ENCODE results near the gene LEMD3. TPM values are rescaled to one million over a fixed set of nuclear protein-coding genes. Genes with fewer than 3 reads are reported as not detected.
"Not testable (repeated sequence)": the region's sequence is repeated elsewhere in the genome, so short reads cannot be mapped to it uniquely, and the experiment has no call there.

Gene LEMD3
- total RNA-seq, 1 experiment from 2014 or later, result 84.4 TPM

DNA sequence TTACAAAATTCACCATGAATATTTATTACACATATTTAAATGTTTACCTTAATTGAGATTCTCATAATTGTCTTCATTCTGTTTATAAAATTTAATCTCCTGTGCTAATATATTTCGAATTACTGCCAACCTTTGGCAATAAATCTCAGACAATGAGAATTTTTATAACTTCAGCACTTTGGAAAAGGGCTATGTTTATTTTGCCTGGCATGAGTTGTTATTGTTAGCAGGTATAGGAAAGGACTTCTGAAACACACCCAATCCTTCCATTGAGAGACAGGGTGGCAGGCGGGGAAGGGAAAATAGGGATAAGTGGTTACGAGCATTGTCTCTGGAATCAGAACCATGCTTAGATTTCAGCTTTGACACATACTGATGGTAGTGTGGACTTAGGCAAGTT, 97.0 kb downstream of the LEMD3 start:
- in situ Hi-C loops (cut with HindIII; ENCODE audit: low sequenced_read_pairs), result no loop called here

DNA sequence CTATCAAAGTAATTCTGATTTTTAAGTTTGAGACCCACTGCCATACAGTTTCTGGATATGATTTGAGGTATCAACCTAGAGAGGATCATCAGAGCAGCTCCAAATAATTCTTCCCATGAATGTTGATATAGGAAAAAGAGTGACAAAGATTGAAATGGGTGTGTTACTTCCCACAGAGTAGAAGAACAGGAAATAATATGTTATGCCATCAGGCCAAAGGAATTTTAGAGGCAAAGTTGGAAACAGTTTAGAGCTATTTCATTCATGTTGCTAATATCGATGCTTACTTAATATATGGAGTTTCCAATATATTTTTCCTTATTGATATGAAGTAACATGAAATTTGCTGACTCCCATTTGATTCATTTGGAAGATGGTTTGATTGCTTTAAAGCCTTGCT, 100.2 kb downstream of the LEMD3 start:
- DNase-seq (ENCODE audit: low spot score), result no peak
- in situ Hi-C loops (cut with HindIII; ENCODE audit: low sequenced_read_pairs), result no loop called here

More for the DNA sequence above, 97.0 kb downstream of the LEMD3 start:
- DNase-seq (ENCODE audit: low spot score), result no peak

DNA sequence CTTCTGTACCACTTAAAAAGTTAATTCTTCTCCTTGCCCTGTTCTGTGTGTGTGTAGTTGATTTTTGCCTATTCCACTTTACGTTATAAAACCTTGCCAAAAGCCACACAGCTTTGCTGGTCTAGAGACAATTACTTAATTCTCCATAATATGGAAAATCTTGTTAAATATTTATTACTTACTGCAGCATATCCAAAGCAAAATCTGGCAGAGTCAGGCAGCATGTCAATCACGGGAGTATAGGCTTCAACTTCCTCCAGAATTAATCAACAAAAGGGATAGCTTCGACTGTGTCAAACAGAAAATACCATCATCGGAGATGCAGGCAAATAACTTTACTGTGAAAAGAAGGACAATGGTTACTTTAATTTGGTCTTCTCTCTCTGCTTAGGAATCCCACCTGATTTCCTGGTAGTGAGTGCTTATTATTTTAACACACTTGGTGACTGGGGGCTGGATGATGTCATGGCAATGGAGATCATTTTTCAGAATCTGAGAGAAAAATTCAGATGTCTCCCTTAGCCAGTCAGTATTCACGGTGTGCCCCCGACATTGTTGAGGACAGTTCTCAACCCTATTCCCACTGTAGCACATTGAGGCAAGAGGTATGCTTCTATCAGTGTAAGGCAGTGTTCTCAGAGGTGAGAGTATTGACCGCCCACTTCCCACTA, 105.4 kb downstream of the LEMD3 start:
- no peak for DNase-seq (ENCODE audit: low spot score)
- in situ Hi-C loops (cut with HindIII; ENCODE audit: low sequenced_read_pairs), result no loop called here

DNA sequence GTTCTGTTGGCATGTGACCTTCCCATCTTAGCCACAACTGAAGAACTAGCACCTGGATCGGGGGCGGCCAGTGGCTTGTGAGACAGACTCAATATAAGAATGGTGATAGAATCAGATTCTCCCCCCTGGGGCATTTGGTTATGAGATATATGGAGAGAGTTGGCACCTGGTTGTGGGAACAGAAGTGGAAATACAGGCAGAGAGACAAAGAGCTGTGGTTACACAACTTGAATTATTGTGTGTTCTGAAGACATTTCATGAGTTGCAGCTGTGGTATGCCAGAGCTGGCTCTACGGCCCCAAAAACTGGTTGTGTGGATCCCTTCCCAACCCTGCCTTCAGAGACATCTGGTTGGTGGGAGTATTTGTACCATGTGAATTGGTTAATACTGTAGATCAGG, 106.2 kb downstream of the LEMD3 start:
- no peak for DNase-seq (ENCODE audit: low spot score)
- in situ Hi-C loops (cut with HindIII; ENCODE audit: low sequenced_read_pairs), result no loop called here

DNA sequence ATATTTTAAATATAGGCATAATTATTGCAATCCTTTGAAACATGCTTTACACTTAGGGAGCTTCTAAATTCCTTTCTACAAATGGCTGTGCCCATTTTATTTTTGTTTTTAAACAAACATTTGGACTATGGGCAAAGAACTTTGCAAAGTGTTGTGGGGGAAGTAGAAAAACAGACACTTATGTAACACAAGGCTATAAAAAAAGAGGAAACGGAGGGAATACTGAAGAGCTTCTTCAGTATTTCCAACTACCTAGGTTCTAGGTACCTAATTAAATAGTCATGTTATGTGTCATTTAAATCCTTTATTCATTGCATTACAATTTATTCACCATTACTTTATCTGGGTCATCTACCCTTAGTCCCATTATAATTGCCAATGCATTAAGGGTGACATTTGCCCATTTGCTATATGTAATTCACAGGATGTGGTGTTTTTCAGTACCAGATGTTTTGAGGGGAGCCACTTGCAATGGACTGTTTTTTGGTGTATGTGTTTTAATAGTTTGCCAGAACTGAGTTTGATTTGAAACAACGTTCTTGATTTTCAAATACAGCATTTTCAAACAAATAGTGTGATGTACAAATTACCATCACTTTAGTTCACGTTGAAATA, 107.6 kb downstream of the LEMD3 start:
- no peak for DNase-seq (ENCODE audit: low spot score)
- in situ Hi-C loops (cut with HindIII; ENCODE audit: low sequenced_read_pairs), result no loop called here

DNA sequence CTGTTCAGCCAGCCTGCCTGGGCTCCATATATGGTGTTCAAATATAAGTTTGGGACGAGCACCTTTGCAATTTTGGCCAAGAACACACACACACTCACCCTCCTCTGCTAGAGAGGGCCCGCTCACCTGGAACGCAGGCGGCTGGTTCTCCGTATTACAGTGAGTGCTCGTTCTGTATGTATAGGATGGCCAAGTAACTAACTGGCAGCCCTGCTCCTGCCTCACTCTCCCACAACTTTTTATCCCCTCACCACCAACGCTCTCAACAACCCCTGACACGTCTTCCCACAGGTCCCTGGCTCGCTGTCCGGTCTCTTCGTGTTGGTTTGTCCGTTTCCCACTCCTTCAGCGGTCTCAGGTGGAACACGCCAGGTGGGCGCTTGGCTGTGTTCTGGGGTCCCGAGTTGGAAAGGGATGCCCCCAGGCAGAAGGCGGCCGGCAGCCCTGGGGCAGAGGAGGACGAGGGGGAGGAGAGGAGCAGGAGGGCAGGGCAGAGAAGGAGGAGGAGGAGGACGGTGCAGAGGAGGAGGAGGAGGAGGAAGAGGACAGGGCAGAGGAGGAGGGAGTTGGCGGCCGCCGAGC, 108.7 kb downstream of the LEMD3 start:
- in situ Hi-C loops (cut with HindIII; ENCODE audit: low sequenced_read_pairs), result no loop called here

DNA sequence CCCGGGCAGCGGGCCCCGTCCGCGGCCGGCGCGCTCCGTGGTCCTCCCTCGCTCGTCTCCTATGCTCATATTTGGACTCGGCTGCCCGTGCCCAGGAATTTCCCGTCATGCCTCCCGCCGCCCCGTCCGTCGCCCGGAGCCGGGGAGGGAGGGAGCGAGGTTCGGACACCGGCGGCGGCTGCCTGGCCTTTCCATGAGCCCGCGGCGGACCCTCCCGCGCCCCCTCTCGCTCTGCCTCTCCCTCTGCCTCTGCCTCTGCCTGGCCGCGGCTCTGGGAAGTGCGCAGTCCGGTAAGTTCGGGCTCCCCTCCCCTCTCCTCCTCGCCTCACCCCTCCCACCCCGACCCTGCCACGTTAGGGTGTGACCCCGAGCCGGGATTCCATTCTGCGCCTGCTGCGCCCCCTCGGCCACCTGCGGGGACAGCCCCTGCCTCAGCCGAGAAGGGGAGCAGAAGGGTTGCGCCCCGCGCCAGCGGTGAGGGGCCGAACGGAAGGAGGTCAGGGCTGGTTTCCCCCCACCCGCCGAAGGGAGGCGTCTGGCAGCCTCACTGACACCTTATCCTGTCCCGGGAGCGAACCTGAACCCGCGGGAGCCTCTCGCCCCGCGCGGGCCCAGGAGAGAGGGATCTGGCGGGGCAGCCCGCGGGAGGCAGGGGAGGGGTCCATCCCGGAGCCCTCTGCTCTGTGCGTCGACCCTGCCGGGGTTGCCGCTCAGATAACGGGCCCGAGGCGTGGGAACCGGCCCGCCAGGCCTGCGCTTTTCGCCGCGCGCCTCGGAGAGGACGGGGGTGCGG, 109.4 kb downstream of the LEMD3 start, which contains the start of gene MSRB3:
Gene MSRB3 (plus strand): TSS at position 108 of the 793 bp plus-strand sequence. CDS start 29,897 bp downstream, outside the sequence.
- in situ Hi-C loops (cut with HindIII; ENCODE audit: low sequenced_read_pairs), result no loop called here
- DNase-seq (ENCODE audit: low spot score), result peak; percentile 80

More for the DNA sequence above, 108.7 kb downstream of the LEMD3 start:
- no peak for DNase-seq (ENCODE audit: low spot score)

DNA sequence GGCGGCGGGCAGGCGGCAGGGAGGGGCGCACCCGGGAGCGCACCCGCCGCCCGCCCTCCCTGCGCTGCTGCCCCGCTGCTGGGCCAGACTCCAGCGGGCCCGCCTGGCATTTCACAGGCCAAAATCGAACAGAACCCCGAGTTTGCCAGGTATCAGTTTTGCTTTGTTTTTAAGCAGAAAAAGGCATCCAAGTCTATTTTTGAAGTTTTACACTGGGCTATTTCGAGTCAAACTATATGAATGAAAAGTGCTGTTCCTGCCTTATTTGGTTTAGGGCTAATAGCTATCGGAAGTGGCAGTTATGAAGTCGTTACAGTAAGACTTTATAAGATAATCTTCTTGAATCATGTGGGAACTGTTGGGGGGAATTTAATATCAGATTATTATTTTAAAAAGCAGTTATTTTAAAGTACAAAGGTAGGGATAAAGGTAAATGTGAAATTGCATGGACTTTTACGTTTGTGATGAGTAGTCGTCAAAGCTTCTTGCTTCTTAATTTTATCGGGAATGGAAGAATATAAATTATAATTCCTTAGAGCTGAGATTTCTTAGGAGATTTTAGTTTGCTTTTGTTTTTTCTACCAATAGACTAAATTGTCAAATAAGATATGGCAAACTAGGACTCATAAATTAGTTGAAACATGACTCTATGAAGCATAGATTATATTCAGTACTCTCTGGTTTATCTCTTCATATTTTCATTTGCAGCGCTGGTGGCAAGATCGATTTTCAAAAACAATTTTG, 110.2 kb downstream of the LEMD3 start:
- DNase-seq (ENCODE audit: low spot score), result peak; percentile 33
- in situ Hi-C loops (cut with HindIII; ENCODE audit: low sequenced_read_pairs), result no loop called here

DNA sequence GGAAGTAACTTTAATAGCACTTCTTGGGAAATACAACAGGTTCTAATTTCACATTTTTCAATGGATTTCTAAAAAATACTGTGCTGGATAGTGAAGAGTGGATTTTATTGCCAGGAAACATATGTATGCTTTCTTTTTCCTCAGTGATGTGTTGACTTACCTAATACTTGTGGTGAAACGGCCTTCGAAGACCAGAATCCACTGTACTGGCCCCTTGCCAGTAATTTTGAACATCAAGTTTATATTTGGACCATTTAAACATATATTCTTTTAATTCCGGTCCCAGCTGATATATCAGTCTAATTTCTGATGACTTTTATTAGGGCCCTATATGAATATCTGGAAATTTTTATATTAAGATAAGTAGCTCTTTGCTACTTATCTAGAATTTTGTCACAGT, 110.9 kb downstream of the LEMD3 start:
- no peak for DNase-seq (ENCODE audit: low spot score)
- in situ Hi-C loops (cut with HindIII; ENCODE audit: low sequenced_read_pairs), result no loop called here

DNA sequence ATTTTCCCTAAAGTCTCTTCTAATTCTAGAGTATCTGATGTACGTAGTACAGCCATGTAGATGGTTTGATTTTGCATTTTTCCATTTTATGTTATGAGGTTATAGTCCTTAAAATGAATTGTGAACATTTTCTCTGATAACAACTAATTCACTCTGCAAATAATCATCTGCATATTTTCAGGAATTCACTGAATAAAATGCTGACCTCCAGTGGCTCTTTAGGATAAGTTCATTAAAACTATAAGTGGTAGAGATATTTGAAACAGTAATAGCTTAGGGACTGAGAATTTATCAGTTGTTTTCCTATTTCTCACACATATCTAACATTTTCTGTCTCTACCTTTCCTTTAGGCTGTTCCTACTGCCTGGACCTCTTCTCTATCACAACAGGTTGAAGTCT, 113.5 kb downstream of the LEMD3 start:
- in situ Hi-C loops (cut with HindIII; ENCODE audit: low sequenced_read_pairs), result no loop called here
- DNase-seq (ENCODE audit: low spot score), result no peak

DNA sequence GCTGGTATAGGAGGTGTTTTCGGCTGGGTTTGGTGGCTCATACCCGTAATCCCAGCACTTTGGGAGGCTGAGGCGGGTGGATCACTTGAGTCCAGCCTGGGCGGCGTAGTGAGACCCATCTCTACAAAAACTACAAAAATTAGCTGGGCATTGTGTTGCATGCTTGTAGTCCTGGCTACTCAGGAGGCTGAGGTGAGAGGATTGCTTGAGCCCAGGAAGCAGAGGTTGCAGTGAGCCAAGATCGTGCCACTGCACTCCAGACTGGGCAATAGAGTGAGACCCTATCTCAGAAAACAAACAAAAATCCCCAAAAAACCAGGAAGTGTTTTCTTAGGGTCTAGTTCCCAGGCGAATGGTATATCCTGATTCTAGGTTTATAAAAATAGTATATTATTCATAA, 116.1 kb downstream of the LEMD3 start:
- in situ Hi-C loops (cut with HindIII; ENCODE audit: low sequenced_read_pairs); DNase-seq (ENCODE audit: low spot score): not testable (repeated sequence)

DNA sequence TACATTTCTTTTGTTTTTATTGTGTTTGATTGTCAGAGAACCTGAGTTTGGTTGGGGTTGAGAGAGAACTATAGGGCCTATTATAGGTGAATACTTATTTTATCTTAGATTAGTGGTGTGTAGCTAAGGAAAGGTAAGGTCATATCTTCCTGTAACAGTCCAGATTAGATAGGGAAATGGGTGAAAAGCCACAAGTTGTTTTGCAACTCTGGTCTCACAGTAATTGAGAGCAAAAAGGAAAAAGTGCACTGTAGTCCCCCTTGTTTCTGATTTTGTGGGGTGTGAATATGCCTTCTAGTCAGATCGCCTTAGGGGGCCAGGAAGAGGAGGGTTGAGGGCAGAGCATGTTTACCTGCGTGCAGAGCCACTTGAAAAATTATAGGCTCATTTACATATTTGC, 118.0 kb downstream of the LEMD3 start:
- no peak for DNase-seq (ENCODE audit: low spot score)
- in situ Hi-C loops (cut with HindIII; ENCODE audit: low sequenced_read_pairs), result no loop called here

DNA sequence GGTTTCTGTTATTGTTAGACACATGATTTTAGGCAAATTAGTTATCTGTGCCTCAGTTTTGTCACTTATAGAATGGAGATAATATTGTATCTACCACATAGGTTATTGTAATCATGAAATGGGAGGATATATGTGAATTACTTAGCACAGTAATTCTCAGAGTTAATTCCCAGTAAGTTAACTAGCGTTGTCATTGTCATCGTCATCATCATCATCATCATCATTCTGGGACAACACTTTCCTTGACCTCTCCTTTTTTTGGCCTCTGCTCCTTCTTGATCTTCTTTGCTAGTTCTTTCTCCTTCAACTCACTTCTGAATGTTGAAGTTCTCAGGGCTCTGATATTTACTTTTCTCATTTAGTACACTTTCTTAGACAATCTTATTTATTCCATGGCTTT, 122.9 kb downstream of the LEMD3 start:
- no peak for DNase-seq (ENCODE audit: low spot score)
- in situ Hi-C loops (cut with HindIII; ENCODE audit: low sequenced_read_pairs), result no loop called here

DNA sequence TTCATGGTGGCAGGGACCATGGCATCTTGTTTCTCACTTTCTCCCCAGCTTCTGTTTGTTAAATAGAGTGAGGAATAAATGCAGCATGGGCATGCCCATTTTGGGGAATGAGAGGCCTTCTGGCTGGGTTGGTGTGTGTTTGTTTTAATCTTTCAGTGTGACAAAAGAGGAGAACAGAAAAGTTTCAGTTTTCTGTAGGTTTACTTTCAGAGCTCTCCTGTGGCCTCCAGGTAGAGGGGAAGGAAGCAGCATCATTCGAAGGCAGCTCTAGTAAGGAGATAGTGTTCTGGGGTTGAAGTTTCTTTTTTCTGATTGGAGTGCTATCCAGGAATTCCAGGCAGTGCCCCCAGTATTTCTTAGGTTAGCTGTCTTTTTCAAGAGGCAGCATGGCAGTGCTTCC, 124.4 kb downstream of the LEMD3 start:
- in situ Hi-C loops (cut with HindIII; ENCODE audit: low sequenced_read_pairs), result no loop called here
- no peak for DNase-seq (ENCODE audit: low spot score)

DNA sequence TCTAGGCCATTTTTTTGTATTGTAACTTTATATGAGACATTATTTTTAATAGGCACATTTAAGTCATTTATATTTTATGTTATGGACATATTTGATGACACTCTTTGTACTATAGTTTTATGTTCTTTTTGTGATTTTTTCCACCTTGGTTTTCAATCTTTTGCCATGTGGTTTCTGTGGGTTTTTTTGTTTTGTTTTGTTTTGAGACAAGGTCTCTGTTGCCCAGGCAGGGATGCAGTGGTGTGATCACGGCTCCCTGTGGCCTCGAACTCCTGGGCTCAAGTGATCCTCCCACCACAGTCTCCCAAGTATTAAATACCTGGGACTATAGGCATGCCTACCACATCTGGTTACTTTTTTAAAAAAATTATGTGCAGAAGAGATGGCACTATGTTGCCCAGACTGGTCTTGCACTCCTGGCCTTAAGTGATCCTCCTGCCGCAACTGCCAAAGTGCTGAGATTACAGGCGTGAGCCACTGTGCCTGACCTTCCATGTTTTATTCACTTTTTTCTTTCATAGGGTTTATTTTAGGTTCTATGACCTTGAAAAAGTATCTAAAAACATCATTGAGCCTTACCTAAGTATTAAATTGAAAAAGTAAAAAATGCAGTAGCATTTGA, 125.4 kb downstream of the LEMD3 start:
- DNase-seq (ENCODE audit: low spot score), result no peak

DNA sequence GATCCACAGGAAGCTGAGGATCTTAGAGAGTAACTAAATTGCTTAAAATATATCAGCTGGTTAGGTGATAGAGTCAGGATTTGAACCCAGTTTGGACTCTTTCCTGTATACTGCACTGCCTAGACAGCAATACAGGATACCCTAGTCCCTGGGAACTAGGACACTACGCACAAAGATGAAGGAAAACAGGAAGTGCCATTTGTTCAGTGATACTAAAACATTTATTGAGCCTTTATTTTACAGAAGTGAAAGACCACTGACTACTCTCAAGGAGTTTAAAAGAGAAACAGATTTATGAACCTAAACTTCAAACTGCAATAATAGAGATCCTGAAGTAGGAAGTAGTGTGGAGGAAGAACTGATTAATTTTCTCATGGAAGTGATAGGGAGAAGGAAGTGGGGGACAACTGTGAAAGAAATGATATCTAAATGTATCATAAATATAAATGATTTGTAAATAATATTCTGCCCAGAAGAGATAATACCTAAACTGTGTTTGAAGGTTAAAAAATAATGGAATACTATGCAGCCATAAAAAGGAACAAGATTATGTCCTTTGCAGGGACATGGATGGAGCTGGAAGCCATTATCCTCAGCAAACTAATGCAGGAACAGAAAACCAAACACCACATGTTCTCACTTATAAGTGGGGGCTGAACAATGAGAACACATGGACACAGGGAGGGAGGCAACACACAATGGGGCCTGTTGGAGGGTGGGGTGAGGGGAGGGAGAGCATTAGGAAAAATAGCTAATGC, 127.3 kb downstream of the LEMD3 start:
- in situ Hi-C loops (cut with HindIII; ENCODE audit: low sequenced_read_pairs), result no loop called here

More for the DNA sequence above, 125.4 kb downstream of the LEMD3 start:
- in situ Hi-C loops (cut with HindIII; ENCODE audit: low sequenced_read_pairs), result no loop called here

More for the DNA sequence above, 127.3 kb downstream of the LEMD3 start:
- DNase-seq (ENCODE audit: low spot score), result no peak

Measured in G401 (cell line).